Mesendoderm (in vitro differentiated cells): ENCODE results near the gene WDR83.

Experiments
- DNase-seq: peaks from one replicate; pipeline ENCODE4 v3.0.0; 2013
- H2AK5ac ChIP-seq: 2 replicates; pipeline ENCODE4 v1.6.1; 2013; ENCODE audit warnings: low read length, inconsistent platforms
- H2BK120ac ChIP-seq: 2 replicates; pipeline ENCODE4 v1.6.1; 2013; ENCODE audit warnings: low read depth, mild to moderate bottlenecking, low read length, moderate library complexity, mixed read lengths
- H2BK15ac ChIP-seq: replicated peaks from 2 replicates; pipeline ENCODE4 v1.6.1; 2013; ENCODE audit warnings: low read depth, mild to moderate bottlenecking, moderate library complexity
- H2BK5ac ChIP-seq: 2 replicates; pipeline ENCODE4 v1.6.1; 2013; ENCODE audit warnings: low read length, inconsistent platforms
- H3K18ac ChIP-seq: 2 replicates; pipeline ENCODE4 v1.6.1; 2013; ENCODE audit warnings: mild to moderate bottlenecking, low read length, mixed read lengths
- H3K23ac ChIP-seq: one replicate; pipeline ENCODE4 v1.6.1; 2013; ENCODE audit warnings: low read length
- H3K27ac ChIP-seq: 2 replicates; pipeline ENCODE4 v1.5.1; 2013; ENCODE audit warnings: low read depth, mild to moderate bottlenecking, inconsistent platforms, low read length, moderate library complexity
- H3K27me3 ChIP-seq: 2 replicates; pipeline ENCODE4 v1.6.1; 2013; ENCODE audit warnings: low read length, control low read depth, mild to moderate bottlenecking, inconsistent platforms; ENCODE audit not compliant: insufficient read depth, poor library complexity
- H3K36me3 ChIP-seq: 2 replicates; pipeline ENCODE4 v1.6.1; 2013; ENCODE audit warnings: low read length, inconsistent platforms; ENCODE audit not compliant: control insufficient read depth, insufficient read depth
- H3K4ac ChIP-seq: one replicate; pipeline ENCODE4 v1.6.1; 2013; ENCODE audit warnings: low read depth, mild to moderate bottlenecking, low read length, moderate library complexity
- H3K4me1 ChIP-seq: 2 replicates; pipeline ENCODE4 v1.6.1; 2013; ENCODE audit warnings: low read depth, low read length, inconsistent platforms; ENCODE audit not compliant: control insufficient read depth
- H3K4me2 ChIP-seq: 2 replicates; pipeline ENCODE4 v1.6.1; 2013; ENCODE audit warnings: low read length
- H3K4me3 ChIP-seq: 2 replicates; pipeline ENCODE4 v1.5.1; 2013; ENCODE audit warnings: mild to moderate bottlenecking, low read length
- H3K56ac ChIP-seq: one replicate; pipeline ENCODE4 v1.6.1; 2013; ENCODE audit warnings: low read length
- H3K79me1 ChIP-seq: 2 replicates; pipeline ENCODE4 v1.6.1; 2013; ENCODE audit warnings: low read length, inconsistent platforms
- H3K79me2 ChIP-seq: 2 replicates; pipeline ENCODE4 v1.6.1; 2013; ENCODE audit warnings: mild to moderate bottlenecking, low read length; ENCODE audit not compliant: control insufficient read depth, insufficient read depth
- H3K9ac ChIP-seq: 2 replicates; pipeline ENCODE4 v1.6.1; 2013; ENCODE audit warnings: low read length, inconsistent platforms
- H4K5ac ChIP-seq: one replicate; pipeline ENCODE4 v1.6.1; 2013; ENCODE audit warnings: low read length
- H4K8ac ChIP-seq: one replicate; pipeline ENCODE4 v1.6.1; 2013; ENCODE audit warnings: low read depth, mild to moderate bottlenecking, control low read depth, low read length, moderate library complexity
- WGBS: extraction: QIAGEN DNeasy Blood & Tissue Kit; methylation state at CpG from one replicate; pipeline ENCODE4 v1.1.7; 2013; ENCODE audit warnings: low lambda C conversion rate, missing lambda C conversion rate; ENCODE audit not compliant: insufficient coverage; ENCODE audit errors: extremely low coverage; 5-methylcytosine and 5-hydroxymethylcytosine counted together

WDR83 gene

GRCh38 chr19:12668346-12668745 lies 1.7 kb downstream of the WDR83 start:
- no peak overlapping the region for H3K23ac ChIP-seq
- no peak overlapping the region for H2BK120ac ChIP-seq
- peaks cover 18% of the 10 kb centered on the region for H3K79me1 ChIP-seq
- no peak overlapping the region for H3K27ac ChIP-seq
- H3K79me2 ChIP-seq = peaks cover 8% of the 10 kb centered on the region
- H3K4me3 ChIP-seq = peak overlapping the region; percentile 97
- H2BK15ac ChIP-seq = no peak overlapping the region
- no peak overlapping the region for H3K18ac ChIP-seq
- no peak overlapping the region for H2AK5ac ChIP-seq
- no peak for DNase-seq
- H3K27me3 ChIP-seq = no peaks in the 10 kb centered on the region
- no CpG with 5 or more reads among the region's 8 CpGs for WGBS
- H2BK5ac ChIP-seq = no peak overlapping the region
- no peak overlapping the region for H4K5ac ChIP-seq
- peak overlapping the region; percentile 98 for H3K56ac ChIP-seq
- no peak overlapping the region for H4K8ac ChIP-seq
- no peaks in the 10 kb centered on the region for H3K36me3 ChIP-seq
- peaks cover 3% of the 10 kb centered on the region for H3K4me1 ChIP-seq
- peak overlapping the region; percentile 82 for H3K4me2 ChIP-seq
- no peak overlapping the region for H3K4ac ChIP-seq
- H3K9ac ChIP-seq = peak overlapping the region; percentile 96

- Histone ChIP-seq H3K79me2 (peaks cover 8% of the 10 kb centered on the region), H3K79me1 (peaks cover 18% of the 10 kb centered on the region), H3K36me3 (no peaks in the 10 kb centered on the region), H3K4me3 (peak overlapping the region; percentile 97), H3K27me3 (no peaks in the 10 kb centered on the region), H3K27ac (no peak overlapping the region), H3K4ac (peak overlapping the region; percentile 21), H3K4me2 (peak overlapping the region; percentile 82), H2BK5ac (no peak overlapping the region), H3K4me1 (peaks cover 3% of the 10 kb centered on the region), H4K5ac (no peak overlapping the region), H3K56ac (peak overlapping the region; percentile 98), H2AK5ac (no peak overlapping the region), H3K9ac (peak overlapping the region; percentile 96), H3K23ac (peak overlapping the region; percentile 68), H2BK15ac (no peak overlapping the region), H3K18ac (no peak overlapping the region), H4K8ac (no peak overlapping the region), H2BK120ac (no peak overlapping the region)
- DNase-seq = peak; percentile 43
- WGBS = no CpG with 5 or more reads among the region's 24 CpGs
Measured at GRCh38 chr19:12668932-12669269, 2.3 kb downstream of the WDR83 start.

GRCh38 chr19:12669270-12670158 lies 2.9 kb downstream of the WDR83 start:
- H2BK5ac ChIP-seq = peak overlapping the region; percentile 91
- peaks cover 3% of the 10 kb centered on the region for H3K4me1 ChIP-seq
- H2BK15ac ChIP-seq = no peak overlapping the region
- DNase-seq = peak; percentile 85
- H3K27ac ChIP-seq = peak overlapping the region; percentile 76
- H4K8ac ChIP-seq = no peak overlapping the region
- H2BK120ac ChIP-seq = no peak overlapping the region
- H3K4me2 ChIP-seq = peak overlapping the region; percentile 82
- no peak overlapping the region for H2AK5ac ChIP-seq
- H3K9ac ChIP-seq = peak overlapping the region; percentile 96
- peak overlapping the region; percentile 98 for H3K56ac ChIP-seq
- no peak overlapping the region for H3K18ac ChIP-seq
- no peaks in the 10 kb centered on the region for H3K27me3 ChIP-seq
- H3K79me2 ChIP-seq = peaks cover 8% of the 10 kb centered on the region
- peak overlapping the region; percentile 97 for H3K4me3 ChIP-seq
- H3K23ac ChIP-seq = peak overlapping the region; percentile 68
- peaks cover 18% of the 10 kb centered on the region for H3K79me1 ChIP-seq
- H3K4ac ChIP-seq = peak overlapping the region; percentile 28
- WGBS = no CpG with 5 or more reads among the region's 64 CpGs
- peak overlapping the region; percentile 96 for H4K5ac ChIP-seq
- no peaks in the 10 kb centered on the region for H3K36me3 ChIP-seq

- Histone ChIP-seq H3K56ac (peak overlapping the region; percentile 98), H3K36me3 (peaks cover 2% of the 10 kb centered on the region)
- WGBS = no CpG with 5 or more reads among the region's 26 CpGs
Measured at GRCh38 chr19:12670159-12670928, 3.7 kb downstream of the WDR83 start.

GRCh38 chr19:12672744-12673143 lies 6.1 kb downstream of the WDR83 start:
- WGBS = no CpG with 5 or more reads among the region's 10 CpGs
- H3K27me3 ChIP-seq = no peaks in the 10 kb centered on the region
- no peak overlapping the region for H3K4me3 ChIP-seq
- H3K4ac ChIP-seq = no peak overlapping the region
- peaks cover 10% of the 10 kb centered on the region for H3K36me3 ChIP-seq
- H3K18ac ChIP-seq = no peak overlapping the region
- no peak overlapping the region for H2BK15ac ChIP-seq
- no peak overlapping the region for H4K5ac ChIP-seq
- H3K27ac ChIP-seq = no peak overlapping the region
- no peak overlapping the region for H4K8ac ChIP-seq
- no peak for DNase-seq
- peaks cover 10% of the 10 kb centered on the region for H3K79me1 ChIP-seq
- H2BK5ac ChIP-seq = no peak overlapping the region
- no peak overlapping the region for H2AK5ac ChIP-seq
- H3K4me2 ChIP-seq = no peak overlapping the region
- no peak overlapping the region for H3K9ac ChIP-seq
- no peak overlapping the region for H3K56ac ChIP-seq
- H3K4me1 ChIP-seq = no peaks in the 10 kb centered on the region
- peaks cover 5% of the 10 kb centered on the region for H3K79me2 ChIP-seq
- no peak overlapping the region for H3K23ac ChIP-seq
- no peak overlapping the region for H2BK120ac ChIP-seq

More at GRCh38 chr19:12670159-12670928, 3.7 kb downstream of the WDR83 start:
- Histone ChIP-seq H2AK5ac (no peak overlapping the region), H3K4ac (no peak overlapping the region), H2BK120ac (no peak overlapping the region), H4K8ac (no peak overlapping the region), H3K27ac (no peak overlapping the region), H2BK5ac (no peak overlapping the region), H3K79me1 (peaks cover 18% of the 10 kb centered on the region), H3K4me1 (peaks cover 3% of the 10 kb centered on the region), H4K5ac (no peak overlapping the region), H3K4me2 (peak overlapping the region; percentile 82), H2BK15ac (no peak overlapping the region), H3K18ac (no peak overlapping the region), H3K27me3 (no peaks in the 10 kb centered on the region), H3K9ac (peak overlapping the region; percentile 96), H3K79me2 (peaks cover 8% of the 10 kb centered on the region), H3K4me3 (peak overlapping the region; percentile 97), H3K23ac (no peak overlapping the region)
- no peak for DNase-seq
